ENCODE data around the gene BBLN.

DNA sequence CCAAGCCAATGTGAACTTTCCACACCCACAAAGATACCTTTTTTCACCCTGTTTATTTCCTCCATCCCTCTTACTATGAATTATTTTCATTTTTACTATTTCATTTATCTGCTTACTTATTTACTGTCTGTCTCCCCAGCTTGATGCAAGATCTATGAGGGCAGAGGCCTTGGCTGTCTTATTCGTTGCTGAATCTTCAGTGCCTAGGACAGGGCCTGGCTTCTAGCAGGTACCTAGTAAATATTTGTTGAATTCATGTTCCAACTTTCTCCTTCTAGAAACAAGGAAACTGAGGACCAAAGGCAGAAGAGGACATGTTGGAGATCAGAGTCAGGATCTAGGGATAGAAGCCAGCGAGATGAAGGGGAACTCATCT lies 42.6 kb downstream of the BBLN start:
- TF ChIP-seq PATZ1 (CRISPR knock-in tag; IDR thresholded peaks at IDR 0.05; ENCODE audit: borderline replicate concordance) (no peak), ARNTL (CRISPR knock-in tag; IDR thresholded peaks at IDR 0.05; ENCODE audit: borderline replicate concordance, low read depth) (no peak), ZNF8 (CRISPR knock-in tag; IDR thresholded peaks at IDR 0.05) (no peak)

Data from SK-N-SH treated with all-trans-retinoic acid at 6 μM for 48 hours (cell line).